SK-N-MC (cell line): Measurements from ENCODE around the gene COL21A1.

Source experiments
- EZH2 ChIP-seq: fragments of 200-600 bp; sonication (generic); IDR thresholded peaks from one replicate; pipeline ENCODE4 v1.6.1; 2017; ENCODE audit warnings: antibody characterized with exemption
- FOXP2 ChIP-seq: optimal IDR thresholded peaks from 2 replicates; pipeline ENCODE3; 2011; ENCODE audit warnings: mild to moderate bottlenecking, moderate library complexity; ENCODE audit not compliant: insufficient read depth; ENCODE audit errors: extremely low read length, control extremely low read depth
- POLR2AphosphoS5 ChIP-seq: IDR thresholded peaks from 2 replicates; pipeline ENCODE4 v1.6.1; 2012; ENCODE audit warnings: mild to moderate bottlenecking, low read depth, low read length, borderline replicate concordance

DNA sequence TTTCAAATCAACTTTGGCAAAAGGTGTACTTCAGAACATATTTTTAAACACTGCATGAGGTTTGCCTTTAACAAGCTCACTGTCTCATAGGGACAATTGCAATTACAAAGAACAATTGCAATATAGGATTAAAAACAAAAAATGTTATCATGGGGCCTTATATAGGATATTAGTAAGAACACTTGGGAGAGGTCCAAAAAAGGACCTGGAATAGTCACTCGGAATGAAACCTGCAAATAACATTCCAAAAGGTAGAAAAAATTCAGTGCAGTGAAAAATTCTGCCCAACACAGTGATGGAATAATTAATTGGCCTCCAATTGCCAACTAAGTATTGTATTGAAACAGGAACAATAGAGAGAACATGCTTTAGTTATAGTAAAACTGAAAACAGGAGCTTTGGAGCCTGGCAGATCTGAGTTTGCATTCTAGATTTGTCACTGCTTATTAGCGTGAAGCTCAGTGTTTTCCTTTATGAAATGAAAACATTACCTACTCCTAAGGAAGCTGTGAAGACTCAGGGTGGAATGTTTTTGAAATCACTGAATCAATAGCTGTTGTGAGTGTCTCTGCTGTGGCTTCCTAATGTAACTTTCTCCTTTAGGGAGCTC lies 199.3 kb downstream of the COL21A1 start:
- no peak for TF ChIP-seq POLR2AphosphoS5
- no peak for TF ChIP-seq EZH2
- no peak for TF ChIP-seq FOXP2
